WTC11 (cell line): ENCODE data around the gene FPR1.

Source experiments
- AFF4 ChIP-seq: sonication (generic); formaldehyde crosslinking; IDR thresholded peaks from 2 replicates; pipeline ENCODE4 v1.8.1; 2023; ENCODE audit warnings: mild to moderate bottlenecking, missing genetic modification reagents, borderline replicate concordance
- ATF1 ChIP-seq: sonication (generic); formaldehyde crosslinking; IDR thresholded peaks from 2 replicates; pipeline ENCODE4 v1.8.1; 2023; ENCODE audit warnings: mild to moderate bottlenecking, moderate library complexity, missing genetic modification reagents
- ATF2 ChIP-seq: sonication (generic); formaldehyde crosslinking; IDR thresholded peaks from 2 replicates; pipeline ENCODE4 v1.8.1; 2022; ENCODE audit warnings: low read depth, missing genetic modification reagents, borderline replicate concordance
- CBFB ChIP-seq: sonication (generic); formaldehyde crosslinking; IDR thresholded peaks from 2 replicates; pipeline ENCODE4 v1.8.1; 2022; ENCODE audit warnings: mild to moderate bottlenecking, low read depth, missing genetic modification reagents
- GABPB1 ChIP-seq: sonication (generic); formaldehyde crosslinking; IDR thresholded peaks from 2 replicates; pipeline ENCODE4 v1.8.1; 2023; ENCODE audit warnings: mild to moderate bottlenecking, missing genetic modification reagents
- JAZF1 ChIP-seq: fragments of 250-450 bp; sonication (Bioruptor Pico); IDR thresholded peaks from 2 replicates; pipeline ENCODE4 v1.9.0; 2021; ENCODE audit warnings: moderate library complexity, mild to moderate bottlenecking, inconsistent platforms
- NFYB ChIP-seq: sonication (generic); formaldehyde crosslinking; conservative IDR thresholded peaks from 2 replicates; pipeline ENCODE4 v1.8.0; 2022; ENCODE audit warnings: low read depth, missing genetic modification reagents
- NR2C2 ChIP-seq: sonication (generic); formaldehyde crosslinking; IDR thresholded peaks from 2 replicates; pipeline ENCODE4 v1.8.0; 2022; ENCODE audit warnings: mild to moderate bottlenecking, missing genetic modification reagents
- NR3C1 ChIP-seq: sonication (generic); formaldehyde crosslinking; conservative IDR thresholded peaks from 2 replicates; pipeline ENCODE4 v1.8.1; 2023; ENCODE audit warnings: low read depth, mild to moderate bottlenecking, missing genetic modification reagents
- PRDM15 ChIP-seq: sonication (generic); formaldehyde crosslinking; IDR thresholded peaks from 2 replicates; pipeline ENCODE4 v1.8.0; 2022; ENCODE audit warnings: missing genetic modification reagents
- SP1 ChIP-seq: sonication (generic); formaldehyde crosslinking; conservative IDR thresholded peaks from 2 replicates; pipeline ENCODE4 v1.8.1; 2022; ENCODE audit warnings: missing genetic modification reagents
- TF ChIP-seq, protein P1 (sequence below): fragments of 200-600 bp; IDR thresholded peaks from 2 replicates; pipeline ENCODE4 v1.8.0; 2022; ENCODE audit warnings: antibody characterized with exemption
- TF ChIP-seq, protein P2 (sequence below): sonication (generic); formaldehyde crosslinking; IDR thresholded peaks from 2 replicates; pipeline ENCODE4 v1.8.0; 2022; ENCODE audit warnings: mild to moderate bottlenecking, missing genetic modification reagents
- TF ChIP-seq, protein P3 (sequence below): sonication (generic); formaldehyde crosslinking; conservative IDR thresholded peaks from 2 replicates; pipeline ENCODE4 v1.8.1; 2022; ENCODE audit warnings: mild to moderate bottlenecking, missing genetic modification reagents

DNA sequence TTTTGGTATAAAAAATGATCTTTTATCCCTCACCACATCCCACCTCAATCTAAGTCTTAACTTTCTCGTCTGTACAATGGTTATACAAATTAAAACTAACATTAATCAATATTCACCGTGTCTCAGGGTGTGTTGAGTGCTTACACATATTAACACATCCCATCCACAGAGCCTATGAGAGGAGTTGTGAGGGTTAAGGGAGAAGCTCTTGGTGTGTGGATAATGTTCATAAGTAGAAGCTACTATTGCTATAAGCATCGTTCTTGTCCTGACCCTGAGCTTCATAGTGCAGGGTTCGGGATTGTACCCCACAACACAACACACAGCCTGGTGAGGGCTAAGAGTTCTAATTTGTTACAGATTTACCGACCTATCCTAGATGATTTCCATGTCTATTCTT, 45.8 kb upstream of the FPR1 start:
- TF ChIP-seq NR2C2 (CRISPR knock-in tag) = no peak
- TF ChIP-seq NR3C1 (CRISPR knock-in tag) = no peak
- TF ChIP-seq CBFB (CRISPR knock-in tag) = no peak
- TF ChIP-seq, protein P1, sequence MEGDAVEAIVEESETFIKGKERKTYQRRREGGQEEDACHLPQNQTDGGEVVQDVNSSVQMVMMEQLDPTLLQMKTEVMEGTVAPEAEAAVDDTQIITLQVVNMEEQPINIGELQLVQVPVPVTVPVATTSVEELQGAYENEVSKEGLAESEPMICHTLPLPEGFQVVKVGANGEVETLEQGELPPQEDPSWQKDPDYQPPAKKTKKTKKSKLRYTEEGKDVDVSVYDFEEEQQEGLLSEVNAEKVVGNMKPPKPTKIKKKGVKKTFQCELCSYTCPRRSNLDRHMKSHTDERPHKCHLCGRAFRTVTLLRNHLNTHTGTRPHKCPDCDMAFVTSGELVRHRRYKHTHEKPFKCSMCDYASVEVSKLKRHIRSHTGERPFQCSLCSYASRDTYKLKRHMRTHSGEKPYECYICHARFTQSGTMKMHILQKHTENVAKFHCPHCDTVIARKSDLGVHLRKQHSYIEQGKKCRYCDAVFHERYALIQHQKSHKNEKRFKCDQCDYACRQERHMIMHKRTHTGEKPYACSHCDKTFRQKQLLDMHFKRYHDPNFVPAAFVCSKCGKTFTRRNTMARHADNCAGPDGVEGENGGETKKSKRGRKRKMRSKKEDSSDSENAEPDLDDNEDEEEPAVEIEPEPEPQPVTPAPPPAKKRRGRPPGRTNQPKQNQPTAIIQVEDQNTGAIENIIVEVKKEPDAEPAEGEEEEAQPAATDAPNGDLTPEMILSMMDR = no peak
- no peak for TF ChIP-seq PRDM15 (CRISPR knock-in tag)
- TF ChIP-seq JAZF1 = no peak
- TF ChIP-seq, protein P2, sequence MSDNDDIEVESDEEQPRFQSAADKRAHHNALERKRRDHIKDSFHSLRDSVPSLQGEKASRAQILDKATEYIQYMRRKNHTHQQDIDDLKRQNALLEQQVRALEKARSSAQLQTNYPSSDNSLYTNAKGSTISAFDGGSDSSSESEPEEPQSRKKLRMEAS (CRISPR knock-in tag) = no peak
- no peak for TF ChIP-seq ATF2
- TF ChIP-seq ATF1 = no peak
- TF ChIP-seq, protein P3, sequence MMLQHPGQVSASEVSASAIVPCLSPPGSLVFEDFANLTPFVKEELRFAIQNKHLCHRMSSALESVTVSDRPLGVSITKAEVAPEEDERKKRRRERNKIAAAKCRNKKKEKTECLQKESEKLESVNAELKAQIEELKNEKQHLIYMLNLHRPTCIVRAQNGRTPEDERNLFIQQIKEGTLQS = no peak
- no peak for TF ChIP-seq AFF4
- TF ChIP-seq NFYB = no peak
- no peak for TF ChIP-seq GABPB1 (CRISPR knock-in tag)
- no peak for TF ChIP-seq SP1 (CRISPR knock-in tag)
